Epithelial cell of proximal tubule (primary cell): ENCODE results near the gene BCHE. TPM values are rescaled to one million over a fixed set of nuclear protein-coding genes. Genes with fewer than 3 reads are reported as not detected.

Experiments used
- DNase-seq: peaks from one replicate; pipeline ENCODE4 v3.0.0-alpha.2; 2011; ENCODE audit warnings: low read depth
- H3K4me3 ChIP-seq: 2 replicates; pipeline ENCODE4 v1.5.1; 2011; ENCODE audit warnings: low read depth, mild to moderate bottlenecking, low read length
- CTCF ChIP-seq: conservative IDR thresholded peaks from 2 replicates; pipeline ENCODE4 v1.5.1; 2012; ENCODE audit warnings: low read depth, mild to moderate bottlenecking, low read length
- total RNA-seq: library from RNA; depleted of rRNA; stranded (reverse); fragments of >200 nt; gene quantifications from 2 replicates; pipeline ENCODE4 v1.2.3, GENCODE V29; 2015

BCHE gene
- total RNA-seq, 1 donor from 2014 or later, result 2.9 TPM

GRCh38 chr3:165803471-165803870 lies 33.8 kb downstream of the BCHE start:
- H3K4me3 ChIP-seq, result no peak overlapping the region
- TF ChIP-seq CTCF, result no peak
- DNase-seq, result no peak

- no peak for DNase-seq
- TF ChIP-seq CTCF, result no peak
- H3K4me3 ChIP-seq, result no peak overlapping the region
Observed at GRCh38 chr3:165800970-165801369, 36.3 kb downstream of the BCHE start.

GRCh38 chr3:165799026-165799425 lies 38.2 kb downstream of the BCHE start:
- no peak overlapping the region for H3K4me3 ChIP-seq
- no peak for TF ChIP-seq CTCF
- no peak for DNase-seq

- no peak overlapping the region for H3K4me3 ChIP-seq
- DNase-seq, result no peak
- no peak for TF ChIP-seq CTCF
Observed at GRCh38 chr3:165797551-165797950, 39.7 kb downstream of the BCHE start.

- no peak for TF ChIP-seq CTCF
- no peak overlapping the region for H3K4me3 ChIP-seq
- no peak for DNase-seq
Observed at GRCh38 chr3:165796701-165797100, 40.5 kb downstream of the BCHE start.

GRCh38 chr3:165788531-165788930 lies 48.7 kb downstream of the BCHE start:
- no peak for TF ChIP-seq CTCF
- no peak overlapping the region for H3K4me3 ChIP-seq
- no peak for DNase-seq

- H3K4me3 ChIP-seq, result no peak overlapping the region
- no peak for DNase-seq
- TF ChIP-seq CTCF, result no peak
Observed at GRCh38 chr3:165786013-165786412, 51.2 kb downstream of the BCHE start.
